Osteoblast (primary cell): ENCODE data around the gene SUSD4. TPM values are rescaled to one million over a fixed set of nuclear protein-coding genes. Genes with fewer than 3 reads are reported as not detected.

Source experiments
- DNase-seq: peaks from one replicate; pipeline ENCODE4 v3.0.0; 2011; ENCODE audit warnings: low spot score, mixed read lengths; ENCODE audit not compliant: insufficient read length; ENCODE audit errors: missing footprints
- H2AFZ ChIP-seq: 2 replicates; pipeline ENCODE4 v1.6.0; 2011; ENCODE audit warnings: mild to moderate bottlenecking, low read length
- H3K27ac ChIP-seq: 2 replicates; pipeline ENCODE4 v1.5.1; 2011; ENCODE audit warnings: mild to moderate bottlenecking, low read depth, low read length, moderate library complexity
- H3K27me3 ChIP-seq: 2 replicates; pipeline ENCODE4 v1.6.0; 2012; ENCODE audit warnings: mild to moderate bottlenecking, control low read depth, inconsistent platforms, low read length, moderate library complexity; ENCODE audit not compliant: insufficient read depth
- H3K36me3 ChIP-seq: 2 replicates; pipeline ENCODE4 v1.5.1; 2011; ENCODE audit warnings: mild to moderate bottlenecking, low read length, control low read depth, moderate library complexity; ENCODE audit not compliant: insufficient read depth
- H3K4me1 ChIP-seq: 2 replicates; pipeline ENCODE4 v1.5.1; 2011; ENCODE audit warnings: mild to moderate bottlenecking, low read length, control low read depth, moderate library complexity; ENCODE audit not compliant: insufficient read depth
- H3K4me2 ChIP-seq: 2 replicates; pipeline ENCODE4 v1.6.0; 2011; ENCODE audit warnings: mild to moderate bottlenecking, low read length; ENCODE audit not compliant: insufficient read depth
- H3K4me3 ChIP-seq: fragments of 200-600 bp; sonication (generic); 3 replicates; pipeline ENCODE4 v1.5.1; 2012; ENCODE audit warnings: mild to moderate bottlenecking, low read length, inconsistent platforms; ENCODE audit not compliant: insufficient read depth
- H3K79me2 ChIP-seq: 2 replicates; pipeline ENCODE4 v1.6.0; 2012; ENCODE audit warnings: mild to moderate bottlenecking, low read length, control low read depth, inconsistent platforms; ENCODE audit not compliant: insufficient read depth
- H3K9me3 ChIP-seq: 2 replicates; pipeline ENCODE4 v1.5.1; 2011; ENCODE audit warnings: low read depth, low read length, control low read depth
- H4K20me1 ChIP-seq: 2 replicates; pipeline ENCODE4 v1.6.0; 2012; ENCODE audit warnings: mild to moderate bottlenecking, low read length, control low read depth; ENCODE audit not compliant: insufficient read depth
- total RNA-seq: library from RNA; depleted of rRNA; stranded (reverse); fragments of >200 nt; gene quantifications from 2 replicates; pipeline ENCODE4 v1.2.3, GENCODE V29; 2012
- TF ChIP-seq, protein P1 (sequence below): IDR thresholded peaks from 2 replicates; pipeline ENCODE4 v1.5.1; 2011; ENCODE audit warnings: mild to moderate bottlenecking, low read depth, low read length, moderate library complexity; ENCODE audit errors: extremely low read depth

Gene SUSD4
- total RNA-seq, 1 donor = not detected

DNA sequence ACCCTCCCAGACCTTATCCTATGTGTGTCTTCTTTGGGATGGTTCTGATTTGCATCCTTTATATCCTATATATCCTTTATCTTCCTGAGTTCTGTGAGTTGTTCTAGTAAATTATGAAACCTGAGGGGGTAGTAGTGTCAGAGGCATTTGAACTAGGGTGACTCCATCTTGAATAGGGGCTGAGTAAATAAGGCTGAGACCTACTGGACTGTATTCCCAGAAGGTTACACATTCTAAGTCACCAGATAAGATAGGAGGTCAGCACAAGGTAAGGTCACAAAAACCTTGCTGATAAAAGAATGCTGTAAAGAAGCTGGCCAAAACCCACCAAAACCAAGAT lies 50.6 kb downstream of the SUSD4 start:
- no peak overlapping the region for H3K4me2 ChIP-seq
- H3K9me3 ChIP-seq = no peaks in the 10 kb centered on the region
- H3K4me3 ChIP-seq = no peak overlapping the region
- no peaks in the 10 kb centered on the region for H3K36me3 ChIP-seq
- TF ChIP-seq, protein P1, sequence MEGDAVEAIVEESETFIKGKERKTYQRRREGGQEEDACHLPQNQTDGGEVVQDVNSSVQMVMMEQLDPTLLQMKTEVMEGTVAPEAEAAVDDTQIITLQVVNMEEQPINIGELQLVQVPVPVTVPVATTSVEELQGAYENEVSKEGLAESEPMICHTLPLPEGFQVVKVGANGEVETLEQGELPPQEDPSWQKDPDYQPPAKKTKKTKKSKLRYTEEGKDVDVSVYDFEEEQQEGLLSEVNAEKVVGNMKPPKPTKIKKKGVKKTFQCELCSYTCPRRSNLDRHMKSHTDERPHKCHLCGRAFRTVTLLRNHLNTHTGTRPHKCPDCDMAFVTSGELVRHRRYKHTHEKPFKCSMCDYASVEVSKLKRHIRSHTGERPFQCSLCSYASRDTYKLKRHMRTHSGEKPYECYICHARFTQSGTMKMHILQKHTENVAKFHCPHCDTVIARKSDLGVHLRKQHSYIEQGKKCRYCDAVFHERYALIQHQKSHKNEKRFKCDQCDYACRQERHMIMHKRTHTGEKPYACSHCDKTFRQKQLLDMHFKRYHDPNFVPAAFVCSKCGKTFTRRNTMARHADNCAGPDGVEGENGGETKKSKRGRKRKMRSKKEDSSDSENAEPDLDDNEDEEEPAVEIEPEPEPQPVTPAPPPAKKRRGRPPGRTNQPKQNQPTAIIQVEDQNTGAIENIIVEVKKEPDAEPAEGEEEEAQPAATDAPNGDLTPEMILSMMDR = no peak
- H4K20me1 ChIP-seq = no peaks in the 10 kb centered on the region
- peaks cover 6% of the 10 kb centered on the region for H3K27me3 ChIP-seq
- no peak for DNase-seq
- H2AFZ ChIP-seq = no peak overlapping the region
- no peaks in the 10 kb centered on the region for H3K79me2 ChIP-seq
- no peaks in the 10 kb centered on the region for H3K4me1 ChIP-seq
- H3K27ac ChIP-seq = no peak overlapping the region

DNA sequence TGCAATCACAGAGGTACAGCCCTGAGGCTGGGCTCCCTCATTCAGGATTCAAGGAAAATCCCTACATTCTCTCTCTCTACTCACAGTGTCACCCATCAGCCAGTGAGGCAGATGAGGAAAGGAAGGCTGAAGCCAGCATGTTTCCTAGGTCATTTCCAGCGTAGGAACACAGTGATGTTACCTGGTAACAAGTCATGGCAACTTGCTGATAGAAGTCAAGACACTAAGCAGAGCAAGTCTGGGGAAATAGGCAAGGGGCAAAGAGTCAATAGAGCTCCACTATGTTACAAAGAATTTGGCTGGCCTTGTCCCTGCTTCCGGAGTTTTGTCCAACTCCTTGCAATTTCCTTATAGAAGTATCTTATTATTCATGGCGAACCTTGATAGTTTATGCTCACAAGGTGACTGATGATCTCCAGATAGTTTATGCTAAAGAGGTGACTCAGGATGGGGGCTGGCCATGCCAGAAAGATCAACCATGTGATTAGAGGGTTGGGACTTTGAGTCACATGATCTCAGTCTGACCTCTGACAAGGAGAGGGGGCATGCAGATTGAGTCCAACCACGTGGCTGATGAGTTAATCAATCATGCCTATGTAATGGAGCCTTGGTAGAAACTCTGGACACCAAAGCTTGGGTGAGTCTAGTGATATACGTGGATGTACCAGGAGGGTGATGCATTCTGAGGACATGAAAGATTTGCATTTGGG lies 51.1 kb downstream of the SUSD4 start:
- H4K20me1 ChIP-seq = no peaks in the 10 kb centered on the region
- no peaks in the 10 kb centered on the region for H3K36me3 ChIP-seq
- H3K27me3 ChIP-seq = peaks cover 6% of the 10 kb centered on the region
- no peaks in the 10 kb centered on the region for H3K9me3 ChIP-seq
- H2AFZ ChIP-seq = no peak overlapping the region
- H3K4me3 ChIP-seq = no peak overlapping the region
- no peak overlapping the region for H3K4me2 ChIP-seq
- no peaks in the 10 kb centered on the region for H3K79me2 ChIP-seq
- TF ChIP-seq, protein P1 = no peak
- no peaks in the 10 kb centered on the region for H3K4me1 ChIP-seq
- no peak overlapping the region for H3K27ac ChIP-seq
- no peak for DNase-seq

DNA sequence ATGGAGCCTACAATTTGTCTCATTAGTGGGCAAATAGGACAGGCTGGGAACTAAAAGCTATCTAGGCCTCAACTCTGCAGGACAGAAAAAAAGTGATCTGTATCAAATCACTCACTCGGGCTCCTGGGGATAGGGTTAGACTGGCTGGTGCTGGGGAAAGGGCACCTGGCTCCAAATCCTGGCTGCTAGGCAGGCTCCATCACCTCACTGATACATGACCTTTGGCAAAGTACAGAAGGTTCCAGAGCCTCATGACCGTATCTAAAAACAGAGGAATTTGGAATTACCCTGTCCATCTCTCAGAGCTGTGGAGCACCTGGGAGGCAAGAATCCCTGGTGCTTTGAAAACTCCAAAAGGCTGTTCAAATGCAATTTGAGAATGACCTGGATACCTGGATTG lies 51.7 kb downstream of the SUSD4 start:
- H3K4me1 ChIP-seq = no peaks in the 10 kb centered on the region
- DNase-seq = no peak
- peaks cover 10% of the 10 kb centered on the region for H3K27me3 ChIP-seq
- TF ChIP-seq, protein P1 = no peak
- H3K79me2 ChIP-seq = no peaks in the 10 kb centered on the region
- H3K4me3 ChIP-seq = no peak overlapping the region
- H2AFZ ChIP-seq = no peak overlapping the region
- H3K36me3 ChIP-seq = no peaks in the 10 kb centered on the region
- H3K27ac ChIP-seq = no peak overlapping the region
- H3K9me3 ChIP-seq = no peaks in the 10 kb centered on the region
- H3K4me2 ChIP-seq = no peak overlapping the region
- H4K20me1 ChIP-seq = no peaks in the 10 kb centered on the region

DNA sequence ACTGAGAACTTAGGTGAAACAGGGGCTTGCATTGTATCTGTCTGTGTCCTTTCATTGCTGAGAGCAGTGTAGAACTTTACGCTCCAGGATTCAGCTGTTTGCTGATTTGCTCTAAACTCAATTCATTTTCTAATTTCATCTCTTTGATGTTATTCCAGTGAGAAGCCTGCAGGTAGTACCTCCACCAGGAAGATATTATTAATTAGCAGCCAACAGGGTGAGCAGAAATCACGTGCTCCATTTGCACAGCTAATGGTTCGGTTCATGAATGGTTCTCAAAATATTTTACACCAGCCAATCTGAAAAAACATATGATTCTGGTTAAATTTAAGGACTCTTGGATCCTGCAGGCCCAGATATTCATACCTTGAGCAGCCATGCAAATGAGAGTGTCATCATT lies 52.1 kb downstream of the SUSD4 start:
- peaks cover 10% of the 10 kb centered on the region for H3K27me3 ChIP-seq
- no peaks in the 10 kb centered on the region for H3K36me3 ChIP-seq
- no peak overlapping the region for H3K27ac ChIP-seq
- H3K9me3 ChIP-seq = no peaks in the 10 kb centered on the region
- H3K4me3 ChIP-seq = no peak overlapping the region
- H3K4me1 ChIP-seq = no peaks in the 10 kb centered on the region
- TF ChIP-seq, protein P1 = no peak
- H3K79me2 ChIP-seq = no peaks in the 10 kb centered on the region
- H3K4me2 ChIP-seq = no peak overlapping the region
- no peak overlapping the region for H2AFZ ChIP-seq
- DNase-seq = no peak
- no peaks in the 10 kb centered on the region for H4K20me1 ChIP-seq
